MM.1S (cell line): ENCODE results near the gene HOXA6.

Experiments used
- DNase-seq: peaks from one replicate; pipeline ENCODE4 v3.0.0-alpha.2; 2015
- H2AFZ ChIP-seq: fragments of 300-600 bp; sonication (generic); 2 replicates; pipeline ENCODE4 v1.6.0; 2016; ENCODE audit warnings: antibody characterized with exemption, low read length
- H3F3A ChIP-seq: fragments of 300-600 bp; sonication (generic); 2 replicates; pipeline ENCODE4 v1.6.1; 2016; ENCODE audit warnings: mild to moderate bottlenecking, antibody characterized with exemption, low read length, moderate library complexity, mixed read lengths; ENCODE audit not compliant: insufficient read depth
- H3K27ac ChIP-seq: fragments of 300-600 bp; sonication (generic); 2 replicates; pipeline ENCODE4 v1.5.1; 2016; ENCODE audit warnings: mild to moderate bottlenecking, low read length
- H3K27me3 ChIP-seq: fragments of 300-600 bp; sonication (generic); replicated peaks from 2 replicates; pipeline ENCODE4 v1.6.0; 2016; ENCODE audit warnings: low read length; ENCODE audit not compliant: insufficient read depth
- H3K36me3 ChIP-seq: fragments of 300-600 bp; sonication (generic); replicated peaks from 2 replicates; pipeline ENCODE4 v1.6.1; 2016; ENCODE audit warnings: mild to moderate bottlenecking, low read length, mixed read lengths; ENCODE audit not compliant: insufficient read depth
- H3K4me1 ChIP-seq: fragments of 300-600 bp; sonication (generic); 2 replicates; pipeline ENCODE4 v1.6.1; 2016; ENCODE audit warnings: low read length, mixed read lengths
- H3K4me2 ChIP-seq: fragments of 300-600 bp; sonication (generic); 2 replicates; pipeline ENCODE4 v1.6.0; 2016; ENCODE audit warnings: low read depth, low read length
- H3K4me3 ChIP-seq: fragments of 300-600 bp; sonication (generic); 2 replicates; pipeline ENCODE4 v1.5.1; 2016; ENCODE audit warnings: low read length, mixed read lengths
- H3K79me2 ChIP-seq: fragments of 300-600 bp; sonication (generic); 2 replicates; pipeline ENCODE4 v1.6.1; 2016; ENCODE audit warnings: mixed run types, low read length, mixed read lengths
- H3K9ac ChIP-seq: fragments of 300-600 bp; sonication (generic); 2 replicates; pipeline ENCODE4 v1.6.1; 2016; ENCODE audit warnings: low read length, mixed read lengths
- H3K9me2 ChIP-seq: fragments of 300-600 bp; sonication (generic); replicated peaks from 2 replicates; pipeline ENCODE4 v1.6.1; 2016; ENCODE audit warnings: mild to moderate bottlenecking, low read length, mixed read lengths; ENCODE audit not compliant: insufficient read depth
- H3K9me3 ChIP-seq: fragments of 300-600 bp; sonication (generic); replicated peaks from 2 replicates; pipeline ENCODE4 v1.6.1; 2016; ENCODE audit warnings: mild to moderate bottlenecking, low read length, mixed read lengths; ENCODE audit not compliant: insufficient read depth
- H4K20me1 ChIP-seq: fragments of 300-600 bp; sonication (generic); 2 replicates; pipeline ENCODE4 v1.6.1; 2016; ENCODE audit warnings: mild to moderate bottlenecking, low read length, moderate library complexity, mixed read lengths; ENCODE audit not compliant: insufficient read depth
- CTCF ChIP-seq: fragments of 300-600 bp; sonication (generic); IDR thresholded peaks from 2 replicates; pipeline ENCODE4 v1.5.1; 2016; ENCODE audit warnings: antibody characterized with exemption, low read length, mixed read lengths
- EZH2 ChIP-seq: fragments of 300-600 bp; sonication (generic); optimal IDR thresholded peaks from 2 replicates; pipeline ENCODE3; 2017; ENCODE audit warnings: low read depth, mild to moderate bottlenecking, antibody characterized with exemption, low read length, mixed read lengths
- EZH2phosphoT487 ChIP-seq: fragments of 300-600 bp; sonication (generic); IDR thresholded peaks from 2 replicates; pipeline ENCODE4 v1.6.1; 2018; ENCODE audit warnings: antibody characterized with exemption, low read length

Gene HOXA6

GRCh38 chr7:27125986-27126394, 21.6 kb downstream of the HOXA6 start:
- no peaks in the 10 kb centered on the region for H4K20me1 ChIP-seq
- no peak for DNase-seq
- H3K9ac ChIP-seq = no peak overlapping the region
- H3K27ac ChIP-seq = no peak overlapping the region
- H3K9me2 ChIP-seq = no peaks in the 10 kb centered on the region
- no peaks in the 10 kb centered on the region for H3K4me1 ChIP-seq
- TF ChIP-seq EZH2 (no peak), EZH2phosphoT487 (no peak), CTCF (no peak)
- no peaks in the 10 kb centered on the region for H3K9me3 ChIP-seq
- 0 out of 2 replicates have a peak, but pooled peaks cover 6% of the 10 kb centered on the region for H3K27me3 ChIP-seq
- no peak overlapping the region for H3K4me2 ChIP-seq
- no peaks in the 10 kb centered on the region for H3F3A ChIP-seq
- H3K36me3 ChIP-seq = no peaks in the 10 kb centered on the region
- H2AFZ ChIP-seq = no peak overlapping the region
- H3K79me2 ChIP-seq = no peaks in the 10 kb centered on the region
- H3K4me3 ChIP-seq = no peak overlapping the region

- Histone ChIP-seq H3K79me2 (no peaks in the 10 kb centered on the region), H3K4me2 (no peak overlapping the region), H3K4me1 (no peaks in the 10 kb centered on the region), H3K27me3 (0 out of 2 replicates have a peak, but pooled peaks cover 6% of the 10 kb centered on the region), H3F3A (no peaks in the 10 kb centered on the region), H3K4me3 (no peak overlapping the region), H3K9ac (no peak overlapping the region), H3K36me3 (no peaks in the 10 kb centered on the region), H4K20me1 (no peaks in the 10 kb centered on the region), H3K9me3 (no peaks in the 10 kb centered on the region), H2AFZ (no peak overlapping the region), H3K27ac (no peak overlapping the region), H3K9me2 (no peaks in the 10 kb centered on the region)
- no peak for TF ChIP-seq EZH2phosphoT487
- TF ChIP-seq EZH2 = no peak
- TF ChIP-seq CTCF = no peak
- DNase-seq = no peak
Measured at GRCh38 chr7:27124902-27125689, 22.5 kb downstream of the HOXA6 start.

- Histone ChIP-seq H3K9ac (no peak overlapping the region), H3K36me3 (no peaks in the 10 kb centered on the region), H3K4me1 (no peaks in the 10 kb centered on the region), H3K79me2 (no peaks in the 10 kb centered on the region), H3K9me3 (no peaks in the 10 kb centered on the region), H3K9me2 (no peaks in the 10 kb centered on the region), H3K4me2 (no peak overlapping the region), H3K27ac (no peak overlapping the region), H2AFZ (no peak overlapping the region), H4K20me1 (no peaks in the 10 kb centered on the region), H3F3A (no peaks in the 10 kb centered on the region), H3K4me3 (no peak overlapping the region), H3K27me3 (peaks cover 6% of the 10 kb centered on the region; the same call in 1 of the 2 replicates)
- no peak for TF ChIP-seq EZH2phosphoT487
- no peak for TF ChIP-seq EZH2
- no peak for TF ChIP-seq CTCF
- DNase-seq = no peak
Measured at GRCh38 chr7:27124096-27124901, 23.3 kb downstream of the HOXA6 start.
